H9 (cell line): Measurements from ENCODE around the gene VDAC2. TPM values are rescaled to one million over a fixed set of nuclear protein-coding genes. Genes with fewer than 3 reads are reported as not detected.

ENCODE experiments used
- DNase-seq: peaks from one replicate; pipeline ENCODE4 v3.0.0-alpha.2; 2017
- H2AFZ ChIP-seq: one replicate; pipeline ENCODE4 v1.6.1; 2013; ENCODE audit warnings: mild to moderate bottlenecking, low read length, control low read depth, moderate library complexity
- H2AK5ac ChIP-seq: 2 replicates; pipeline ENCODE4 v1.6.1; 2013; ENCODE audit warnings: low read length, control low read depth, mixed read lengths; ENCODE audit not compliant: insufficient read length
- H2BK120ac ChIP-seq: one replicate; pipeline ENCODE4 v1.6.1; 2013; ENCODE audit warnings: low read depth, mild to moderate bottlenecking, low read length, control low read depth, inconsistent platforms; ENCODE audit not compliant: poor library complexity, severe bottlenecking
- H2BK12ac ChIP-seq: 2 replicates; pipeline ENCODE4 v1.6.1; 2013; ENCODE audit warnings: low read length, control low read depth, mixed read lengths, low read depth; ENCODE audit not compliant: insufficient read length
- H2BK15ac ChIP-seq: 2 replicates; pipeline ENCODE4 v1.6.1; 2013; ENCODE audit warnings: low read depth, low read length, control low read depth
- H2BK20ac ChIP-seq: one replicate; pipeline ENCODE4 v1.6.1; 2013; ENCODE audit warnings: low read depth, mild to moderate bottlenecking, low read length, control low read depth, inconsistent platforms; ENCODE audit not compliant: poor library complexity, severe bottlenecking
- H2BK5ac ChIP-seq: 2 replicates; pipeline ENCODE4 v1.6.1; 2013; ENCODE audit warnings: low read length, control low read depth, mixed read lengths; ENCODE audit not compliant: insufficient read length
- H3K14ac ChIP-seq: 2 replicates; pipeline ENCODE4 v1.6.1; 2013; ENCODE audit warnings: low read length, control low read depth; ENCODE audit not compliant: insufficient read depth
- H3K18ac ChIP-seq: 2 replicates; pipeline ENCODE4 v1.6.1; 2013; ENCODE audit warnings: low read depth, mild to moderate bottlenecking, mixed read lengths, low read length, control low read depth; ENCODE audit not compliant: insufficient read length
- H3K23ac ChIP-seq: 2 replicates; pipeline ENCODE4 v1.6.1; 2013; ENCODE audit warnings: low read length, control low read depth, mixed read lengths, low read depth; ENCODE audit not compliant: insufficient read length
- H3K23me2 ChIP-seq: 2 replicates; pipeline ENCODE4 v1.6.1; 2013; ENCODE audit warnings: low read depth, mild to moderate bottlenecking, mixed read lengths, low read length, control low read depth; ENCODE audit not compliant: insufficient read length, poor library complexity, severe bottlenecking
- H3K27ac ChIP-seq: 2 replicates; pipeline ENCODE4 v1.5.1; 2013; ENCODE audit warnings: low read length, control low read depth, mixed read lengths, low read depth; ENCODE audit not compliant: insufficient read length
- H3K27me3 ChIP-seq: 2 replicates; pipeline ENCODE4 v1.6.1; 2013; ENCODE audit warnings: low read length, control low read depth, inconsistent platforms; ENCODE audit not compliant: insufficient read depth
- H3K4ac ChIP-seq: 2 replicates; pipeline ENCODE4 v1.6.1; 2013; ENCODE audit warnings: low read depth, mild to moderate bottlenecking, control low read depth, inconsistent platforms, low read length, moderate library complexity
- H3K4me1 ChIP-seq: 2 replicates; pipeline ENCODE4 v1.6.1; 2013; ENCODE audit warnings: low read length, control low read depth, inconsistent platforms; ENCODE audit not compliant: insufficient read depth
- H3K4me2 ChIP-seq: 2 replicates; pipeline ENCODE4 v1.6.1; 2013; ENCODE audit warnings: low read length, control low read depth, mixed read lengths; ENCODE audit not compliant: insufficient read length, insufficient read depth
- H3K56ac ChIP-seq: 2 replicates; pipeline ENCODE4 v1.6.1; 2013; ENCODE audit warnings: low read depth, mild to moderate bottlenecking, mixed read lengths, low read length, control low read depth; ENCODE audit not compliant: insufficient read length
- H3K79me1 ChIP-seq: 2 replicates; pipeline ENCODE4 v1.6.1; 2013; ENCODE audit warnings: low read depth, mild to moderate bottlenecking, moderate library complexity, low read length, control low read depth, inconsistent platforms; ENCODE audit not compliant: insufficient read depth, poor library complexity, severe bottlenecking
- H3K79me2 ChIP-seq: 2 replicates; pipeline ENCODE4 v1.6.1; 2013; ENCODE audit warnings: low read length, control low read depth, inconsistent platforms; ENCODE audit not compliant: insufficient read depth
- H3K9ac ChIP-seq: 2 replicates; pipeline ENCODE4 v1.6.1; 2013; ENCODE audit warnings: low read length, control low read depth, mixed read lengths; ENCODE audit not compliant: insufficient read length; ENCODE audit errors: extremely low read depth
- H3K9me3 ChIP-seq: one replicate; pipeline ENCODE4 v1.6.1; 2013; ENCODE audit warnings: low read depth, low read length, inconsistent platforms; ENCODE audit not compliant: control insufficient read depth
- H3T11ph ChIP-seq: one replicate; pipeline ENCODE4 v1.6.1; 2013; ENCODE audit warnings: mild to moderate bottlenecking, low read length, control low read depth, inconsistent platforms
- H4K20me1 ChIP-seq: one replicate; pipeline ENCODE4 v1.6.1; 2013; ENCODE audit not compliant: control insufficient read depth, insufficient read length, insufficient read depth
- H4K5ac ChIP-seq: 2 replicates; pipeline ENCODE4 v1.6.1; 2013; ENCODE audit warnings: low read depth, mild to moderate bottlenecking, mixed read lengths, low read length, control low read depth; ENCODE audit not compliant: insufficient read length
- H4K8ac ChIP-seq: replicated peaks from 2 replicates; pipeline ENCODE4 v1.6.1; 2013; ENCODE audit warnings: low read length, control low read depth, mixed read lengths, low read depth; ENCODE audit not compliant: insufficient read length
- H4K91ac ChIP-seq: 2 replicates; pipeline ENCODE4 v1.6.1; 2013; ENCODE audit warnings: low read depth, mild to moderate bottlenecking, moderate library complexity, mixed read lengths, low read length, control low read depth; ENCODE audit not compliant: insufficient read length
- H3K27ac Mint-ChIP-seq, 3 experiments: 2 replicates in 2 of 3; 3 replicates in 1 of 3; pipeline ENCODE4 v1.8.0; 2020 to 2021; ENCODE audit warnings: mixed read lengths in 3 of 3, mild to moderate bottlenecking in 1 of 3, moderate library complexity in 1 of 3
- H3K27me3 Mint-ChIP-seq: 2 replicates; pipeline ENCODE4 v1.8.0; 2021; ENCODE audit warnings: low read depth, mild to moderate bottlenecking, moderate library complexity, mixed read lengths
- H3K36me3 Mint-ChIP-seq, 3 experiments: 2 replicates in 2 of 3; 3 replicates in 1 of 3; pipeline ENCODE4 v1.8.0; 2020 to 2021; ENCODE audit warnings: low read depth in 3 of 3, mixed read lengths in 3 of 3; ENCODE audit not compliant: insufficient read depth in 1 of 3
- H3K4me1 Mint-ChIP-seq, 2 experiments: 2 replicates each; pipeline ENCODE4 v1.8.0; 2020; ENCODE audit warnings: mixed read lengths in 2 of 2
- H3K4me3 Mint-ChIP-seq, 2 experiments: 2 replicates in 1 of 2; 3 replicates in 1 of 2; pipeline ENCODE4 v1.8.0; 2020 to 2021; ENCODE audit warnings: mild to moderate bottlenecking in 2 of 2, mixed read lengths in 2 of 2, moderate library complexity in 1 of 2
- H3K9me3 Mint-ChIP-seq, 2 experiments: 2 replicates in 1 of 2; 3 replicates in 1 of 2; pipeline ENCODE4 v1.8.0; 2020; ENCODE audit warnings: mild to moderate bottlenecking in 2 of 2, mixed read lengths in 2 of 2, moderate library complexity in 1 of 2
- CTCF ChIP-seq: fragments of 200-600 bp; sonication (generic); conservative IDR thresholded peaks from 3 replicates; pipeline ENCODE4 v1.8.0; 2021; ENCODE audit warnings: antibody characterized with exemption, mild to moderate bottlenecking
- WGBS: extraction: QIAGEN DNeasy Blood & Tissue Kit; methylation state at CpG from one replicate; pipeline ENCODE4 v1.1.7; 2013; ENCODE audit warnings: missing lambda C conversion rate, low lambda C conversion rate, mixed read lengths; ENCODE audit not compliant: insufficient read length; ENCODE audit errors: extremely low coverage; 5-methylcytosine and 5-hydroxymethylcytosine counted together
- total RNA-seq: library from RNA; stranded (reverse); gene quantifications from 2 replicates; pipeline ENCODE4 v1.2.1, GENCODE V29; 2021

Gene VDAC2
- total RNA-seq, 1 experiment from 2014 or later, result 271 TPM

- Histone ChIP-seq H3K14ac (no peak overlapping the region; the same call in 1 of the 2 replicates), H3K79me2 (peaks cover 19% of the 10 kb centered on the region; the same call in 1 of the 2 replicates), H3K27ac (no peak overlapping the region), H3K27me3 (no peaks in the 10 kb centered on the region), H3K4ac (no peak overlapping the region), H2AK5ac (no peak overlapping the region), H3T11ph (no peak overlapping the region), H3K4me2 (peak overlapping the region; percentile 73), H2AFZ (no peak overlapping the region), H2BK15ac (no peak overlapping the region), H2BK5ac (no peak overlapping the region), H3K9me3 (no peaks in the 10 kb centered on the region), H3K56ac (no peak overlapping the region), H4K5ac (no peak overlapping the region), H3K4me1 (peaks cover 17% of the 10 kb centered on the region), H3K23me2 (peaks cover 5% of the 10 kb centered on the region), H2BK120ac (no peak overlapping the region), H3K23ac (no peak overlapping the region), H4K91ac (no peak overlapping the region), H2BK20ac (no peak overlapping the region), H3K18ac (no peak overlapping the region), H2BK12ac (no peak overlapping the region), H3K9ac (no peak overlapping the region), H4K8ac (no peak overlapping the region), H3K79me1 (no peaks in the 10 kb centered on the region), H4K20me1 (no peaks in the 10 kb centered on the region)
- no peak for TF ChIP-seq CTCF
- Mint-ChIP-seq H3K36me3 (peaks cover 25 to 31% (median 31%) of the 10 kb centered on the region in 3 experiments), H3K27me3 (peaks cover 3% of the 10 kb centered on the region; the same call in 1 of the 2 replicates), H3K27ac (peak overlapping the region in 1 of 3 experiments; percentile 93; a peak in 4 of 7 replicates), H3K9me3 (peaks cover 0 to 3% of the 10 kb centered on the region in 2 experiments; a peak in 1 of 5 replicates), H3K4me1 (peaks cover 35 to 42% of the 10 kb centered on the region in 2 experiments), H3K4me3 (peak overlapping the region; percentile 87 to 94)
- no CpG with 5 or more reads among the region's 16 CpGs for WGBS
- DNase-seq, result no peak
These were observed 1.3 kb upstream of the VDAC2 start for GRCh38 chr10:75209086-75209920.
